Fibroblast of mammary gland (primary cell): ENCODE measurements around the gene HECTD2.

ENCODE experiments used
- DNase-seq: peaks from one replicate; pipeline ENCODE4 v3.0.0-alpha.2; 2010; ENCODE audit warnings: low read depth
- H3K4me3 ChIP-seq: 2 replicates; pipeline ENCODE4 v1.5.1; 2011; ENCODE audit warnings: low read depth, mild to moderate bottlenecking, low read length, moderate library complexity; ENCODE audit not compliant: control insufficient read depth
- TF ChIP-seq, protein P1 (sequence below): conservative IDR thresholded peaks from 2 replicates; pipeline ENCODE4 v1.5.1; 2011; ENCODE audit warnings: low read depth, low read length, inconsistent platforms; ENCODE audit not compliant: control insufficient read depth, insufficient read depth

HECTD2 gene

DNA sequence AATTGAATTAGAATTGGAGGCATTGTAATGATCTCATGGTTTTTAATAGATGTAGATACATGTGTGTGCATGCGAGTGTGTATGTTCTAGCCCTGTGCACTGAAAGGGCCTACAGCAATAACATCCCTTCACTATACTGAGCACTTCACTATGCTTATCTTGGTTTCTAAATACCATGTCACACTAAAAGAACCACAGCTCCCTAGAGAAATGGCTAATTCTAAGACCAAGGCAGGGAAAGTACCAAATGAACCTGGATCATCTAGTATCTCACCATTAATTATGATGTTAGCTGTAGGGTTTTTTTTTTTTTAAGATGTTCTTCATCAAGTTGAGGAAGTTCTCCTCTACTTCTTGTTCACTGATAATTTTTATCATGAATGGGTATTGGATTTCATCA lies 55.1 kb downstream of the HECTD2 start:
- DNase-seq, result no peak
- H3K4me3 ChIP-seq, result no peak overlapping the region
- TF ChIP-seq, protein P1, sequence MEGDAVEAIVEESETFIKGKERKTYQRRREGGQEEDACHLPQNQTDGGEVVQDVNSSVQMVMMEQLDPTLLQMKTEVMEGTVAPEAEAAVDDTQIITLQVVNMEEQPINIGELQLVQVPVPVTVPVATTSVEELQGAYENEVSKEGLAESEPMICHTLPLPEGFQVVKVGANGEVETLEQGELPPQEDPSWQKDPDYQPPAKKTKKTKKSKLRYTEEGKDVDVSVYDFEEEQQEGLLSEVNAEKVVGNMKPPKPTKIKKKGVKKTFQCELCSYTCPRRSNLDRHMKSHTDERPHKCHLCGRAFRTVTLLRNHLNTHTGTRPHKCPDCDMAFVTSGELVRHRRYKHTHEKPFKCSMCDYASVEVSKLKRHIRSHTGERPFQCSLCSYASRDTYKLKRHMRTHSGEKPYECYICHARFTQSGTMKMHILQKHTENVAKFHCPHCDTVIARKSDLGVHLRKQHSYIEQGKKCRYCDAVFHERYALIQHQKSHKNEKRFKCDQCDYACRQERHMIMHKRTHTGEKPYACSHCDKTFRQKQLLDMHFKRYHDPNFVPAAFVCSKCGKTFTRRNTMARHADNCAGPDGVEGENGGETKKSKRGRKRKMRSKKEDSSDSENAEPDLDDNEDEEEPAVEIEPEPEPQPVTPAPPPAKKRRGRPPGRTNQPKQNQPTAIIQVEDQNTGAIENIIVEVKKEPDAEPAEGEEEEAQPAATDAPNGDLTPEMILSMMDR, result no peak

DNA sequence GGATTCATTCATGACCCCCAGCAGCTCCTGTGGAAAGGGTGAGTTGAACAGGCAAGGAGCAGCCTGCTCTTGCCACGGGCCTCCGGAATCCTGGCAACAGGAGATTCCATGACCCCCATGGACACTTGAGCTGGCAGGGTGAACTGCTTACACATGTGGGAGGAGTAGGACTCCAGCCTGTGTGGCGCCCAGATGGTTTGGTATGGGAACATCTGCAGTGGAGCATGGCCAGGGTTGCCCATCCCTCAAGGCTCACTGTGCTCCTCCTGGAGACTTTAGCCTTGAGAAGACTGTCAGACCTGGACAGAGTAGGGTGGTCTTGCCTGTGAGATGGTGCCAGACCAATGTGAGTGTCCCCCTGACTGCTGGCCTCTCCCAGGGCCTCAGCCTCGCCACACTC lies 57.0 kb downstream of the HECTD2 start:
- DNase-seq, result no peak
- TF ChIP-seq, protein P1, result no peak
- no peak overlapping the region for H3K4me3 ChIP-seq

DNA sequence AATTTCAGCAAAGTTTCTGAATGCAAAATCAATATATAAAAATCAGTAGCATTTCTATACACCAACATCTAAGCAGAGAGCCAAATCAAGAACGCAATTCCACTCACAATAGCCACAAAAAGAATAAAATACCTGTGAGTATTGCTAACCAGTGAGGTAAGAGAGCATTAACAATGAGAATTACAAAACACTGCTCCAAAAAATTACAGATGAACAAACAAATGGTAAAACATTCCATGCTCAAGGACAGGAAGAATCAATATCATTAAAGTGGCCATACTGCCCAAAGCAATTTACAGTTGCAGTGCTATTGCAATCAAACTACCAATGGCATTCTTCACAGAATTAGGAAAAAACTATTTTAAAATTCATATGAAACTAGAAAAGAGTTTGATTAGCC lies 61.5 kb downstream of the HECTD2 start:
- no peak for DNase-seq
- H3K4me3 ChIP-seq, result no peak overlapping the region
- TF ChIP-seq, protein P1, result no peak

DNA sequence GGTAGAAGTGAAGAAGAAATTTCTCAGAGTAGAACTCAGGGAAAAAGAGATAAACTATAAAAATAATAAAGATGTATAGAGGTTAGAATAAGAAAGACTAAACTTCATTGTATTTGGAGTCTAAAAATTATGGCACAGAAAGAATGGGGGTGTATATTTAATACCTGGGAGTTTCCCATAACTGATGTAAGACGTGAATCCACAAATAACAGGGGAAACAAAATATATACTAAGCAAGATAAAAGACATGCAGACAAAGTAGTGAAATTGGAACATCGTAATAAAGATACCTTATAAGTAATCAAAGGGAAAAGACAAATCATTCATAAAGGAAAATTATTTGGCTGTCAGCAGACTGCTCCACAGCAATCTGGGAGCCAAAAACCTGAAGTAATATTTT lies 62.8 kb downstream of the HECTD2 start:
- DNase-seq, result no peak
- H3K4me3 ChIP-seq, result no peak overlapping the region
- TF ChIP-seq, protein P1, result no peak

DNA sequence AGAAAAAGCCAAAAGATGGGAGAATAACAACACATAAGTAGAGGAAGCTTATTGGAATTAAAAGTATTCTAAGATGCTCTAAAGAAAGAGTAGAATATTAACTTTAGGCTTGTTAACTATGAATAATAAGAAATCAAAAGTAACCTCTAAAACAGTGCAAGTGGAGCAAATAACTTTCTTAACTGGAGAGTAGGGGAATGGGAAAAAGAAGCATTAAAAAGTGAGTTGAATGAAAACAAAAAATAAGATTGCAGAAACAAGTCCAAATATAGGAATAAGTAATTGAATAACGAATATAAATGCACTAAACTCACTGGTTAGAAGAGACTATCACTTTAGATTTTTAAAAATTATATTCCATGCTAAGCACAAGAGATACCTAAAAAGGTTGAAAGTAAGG lies 63.9 kb downstream of the HECTD2 start:
- DNase-seq, result no peak
- TF ChIP-seq, protein P1, result no peak
- no peak overlapping the region for H3K4me3 ChIP-seq

DNA sequence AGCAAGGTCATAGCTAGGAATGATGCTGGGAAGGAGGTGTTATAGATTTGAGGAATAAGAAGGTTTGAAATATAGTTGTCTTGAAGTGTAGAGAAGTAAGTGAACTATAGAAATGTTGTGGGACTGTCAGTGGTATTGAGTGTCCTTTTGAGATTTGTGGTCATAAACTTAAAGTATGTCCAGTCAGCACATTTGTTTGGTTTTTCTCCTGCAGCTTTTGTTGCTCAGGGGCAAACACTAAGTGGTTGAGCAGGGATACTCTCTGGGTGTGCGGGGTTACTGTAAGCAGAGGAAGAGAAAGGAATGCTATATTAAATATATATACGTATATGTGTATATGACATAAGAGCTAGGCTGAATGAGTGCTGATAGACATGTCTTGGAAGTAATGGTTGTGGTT lies 67.1 kb downstream of the HECTD2 start:
- H3K4me3 ChIP-seq, result no peak overlapping the region
- no peak for DNase-seq
- TF ChIP-seq, protein P1, result no peak

DNA sequence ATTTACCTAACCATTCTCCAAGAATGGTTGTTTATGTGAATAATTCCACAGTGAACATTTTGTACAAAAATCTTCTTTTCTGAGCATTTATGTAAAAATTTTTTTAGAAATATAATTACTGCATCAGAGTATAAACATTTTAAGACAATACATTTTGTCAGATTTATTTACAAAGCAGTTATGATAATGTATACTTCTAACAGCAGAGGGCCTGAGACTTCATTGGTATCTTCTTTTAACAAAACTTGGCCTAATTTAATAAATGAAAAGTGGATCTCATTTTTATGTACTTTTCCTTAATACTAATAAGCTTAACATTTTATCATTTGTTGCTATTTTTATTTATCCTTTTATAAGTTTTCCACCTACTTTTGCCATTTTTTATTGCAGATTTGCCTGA lies 69.4 kb downstream of the HECTD2 start:
- no peak overlapping the region for H3K4me3 ChIP-seq
- DNase-seq, result no peak
- TF ChIP-seq, protein P1, result no peak
